ENCODE measurements around the gene UBALD2. TPM values are rescaled to one million over a fixed set of nuclear protein-coding genes. Genes with fewer than 3 reads are reported as not detected.

UBALD2 gene
- polyA plus RNA-seq, 1 of the 3 experiments (the other 2 are of a cell fraction) = 27.0 TPM

DNA sequence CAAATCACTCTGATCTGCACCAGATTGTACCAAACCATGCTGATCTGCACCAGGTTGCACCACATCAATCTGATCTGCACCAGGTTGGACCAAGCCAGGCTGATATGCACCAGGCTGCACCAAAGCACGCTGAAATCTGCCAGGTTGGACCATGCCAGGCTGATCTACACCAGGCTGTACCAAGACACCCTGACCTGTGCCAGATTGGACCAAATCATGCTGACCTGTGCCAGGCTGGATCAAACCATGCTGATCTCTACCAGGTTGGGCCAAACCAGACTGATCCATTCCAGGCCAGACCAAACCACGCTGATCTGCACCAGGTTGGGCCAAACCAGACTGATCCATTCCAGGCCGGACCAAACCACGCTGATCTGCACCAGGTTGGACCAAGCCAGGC lies 27.4 kb downstream of the UBALD2 start:
- H3K4me3 ChIP-seq (ENCODE audit: low read depth in 2 of 2, low read length in 1 of 2) = no peak overlapping the region
- ChIA-PET POLR2A (no interaction called here), CTCF (no interaction called here)
- H3K9me2 ChIP-seq = no peaks in the 10 kb centered on the region
- no peak for TF ChIP-seq RXRA (IDR thresholded peaks at IDR 0.05; ENCODE audit: borderline replicate concordance, low read depth)
- TF ChIP-seq, protein P1, sequence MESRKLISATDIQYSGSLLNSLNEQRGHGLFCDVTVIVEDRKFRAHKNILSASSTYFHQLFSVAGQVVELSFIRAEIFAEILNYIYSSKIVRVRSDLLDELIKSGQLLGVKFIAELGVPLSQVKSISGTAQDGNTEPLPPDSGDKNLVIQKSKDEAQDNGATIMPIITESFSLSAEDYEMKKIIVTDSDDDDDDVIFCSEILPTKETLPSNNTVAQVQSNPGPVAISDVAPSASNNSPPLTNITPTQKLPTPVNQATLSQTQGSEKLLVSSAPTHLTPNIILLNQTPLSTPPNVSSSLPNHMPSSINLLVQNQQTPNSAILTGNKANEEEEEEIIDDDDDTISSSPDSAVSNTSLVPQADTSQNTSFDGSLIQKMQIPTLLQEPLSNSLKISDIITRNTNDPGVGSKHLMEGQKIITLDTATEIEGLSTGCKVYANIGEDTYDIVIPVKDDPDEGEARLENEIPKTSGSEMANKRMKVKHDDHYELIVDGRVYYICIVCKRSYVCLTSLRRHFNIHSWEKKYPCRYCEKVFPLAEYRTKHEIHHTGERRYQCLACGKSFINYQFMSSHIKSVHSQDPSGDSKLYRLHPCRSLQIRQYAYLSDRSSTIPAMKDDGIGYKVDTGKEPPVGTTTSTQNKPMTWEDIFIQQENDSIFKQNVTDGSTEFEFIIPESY (IDR thresholded peaks at IDR 0.05; ENCODE audit: borderline replicate concordance, low read depth) = no peak
- TF ChIP-seq YY1 (IDR thresholded peaks at IDR 0.05; ENCODE audit: low read depth) = no peak
- no peak for TF ChIP-seq POLR2AphosphoS5 (IDR thresholded peaks at IDR 0.05; ENCODE audit: low read depth, low read length)
- TF ChIP-seq GATA2 (CRISPR knock-in tag; IDR thresholded peaks at IDR 0.05) = no peak
- no peak for TF ChIP-seq ELF1 (IDR thresholded peaks at IDR 0.05)
- TF ChIP-seq, protein P2, sequence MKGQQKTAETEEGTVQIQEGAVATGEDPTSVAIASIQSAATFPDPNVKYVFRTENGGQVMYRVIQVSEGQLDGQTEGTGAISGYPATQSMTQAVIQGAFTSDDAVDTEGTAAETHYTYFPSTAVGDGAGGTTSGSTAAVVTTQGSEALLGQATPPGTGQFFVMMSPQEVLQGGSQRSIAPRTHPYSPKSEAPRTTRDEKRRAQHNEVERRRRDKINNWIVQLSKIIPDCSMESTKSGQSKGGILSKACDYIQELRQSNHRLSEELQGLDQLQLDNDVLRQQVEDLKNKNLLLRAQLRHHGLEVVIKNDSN (IDR thresholded peaks at IDR 0.05; ENCODE audit: borderline replicate concordance, low read depth) = no peak
- TF ChIP-seq EP300 (IDR thresholded peaks at IDR 0.05; ENCODE audit: borderline replicate concordance in 1 of 2, low read depth in 1 of 2, low read length in 1 of 2) = no peak
- no peak for TF ChIP-seq TAF1 (IDR thresholded peaks at IDR 0.05; ENCODE audit: borderline replicate concordance, low read depth, low read length)
- no peak for TF ChIP-seq MEF2A (IDR thresholded peaks at IDR 0.05; ENCODE audit: borderline replicate concordance, low read depth)
- TF ChIP-seq FOXJ3 (CRISPR knock-in tag; IDR thresholded peaks at IDR 0.05) = no peak
- TF ChIP-seq FOSL2 (IDR thresholded peaks at IDR 0.05; ENCODE audit: borderline replicate concordance, low read depth) = no peak
- no peak for DNase-seq
- no peaks in the 10 kb centered on the region for H3F3A ChIP-seq (replicated peaks; ENCODE audit: insufficient read depth)
- no peaks in the 10 kb centered on the region for H4K20me1 ChIP-seq (ENCODE audit: insufficient read depth)
- WGBS (ENCODE audit: low lambda C conversion rate) = 100% methylated on average over 2 of the region's 4 CpGs
- H3K4me2 ChIP-seq = no peak overlapping the region
- no peaks in the 10 kb centered on the region for H3K4me1 ChIP-seq (ENCODE audit: control insufficient read depth in 1 of 2, insufficient read depth in 2 of 2, low read depth in 1 of 2, low read length in 1 of 2)
- no peaks in the 10 kb centered on the region for H3K27me3 ChIP-seq (ENCODE audit: insufficient read depth)
- no peak overlapping the region for H3K27ac ChIP-seq (ENCODE audit: low read depth in 2 of 2, low read length in 1 of 2)
- no peaks in the 10 kb centered on the region for H3K9me3 ChIP-seq
- peaks cover 0 to 3% of the 10 kb centered on the region in 2 experiments for H3K36me3 ChIP-seq (replicated peaks in 1 of 2; ENCODE audit: control insufficient read depth in 1 of 2, insufficient read depth in 2 of 2, low read length in 1 of 2)
- no peak overlapping the region for H2AFZ ChIP-seq (ENCODE audit: low read depth)
- no peak overlapping the region for H3K9ac ChIP-seq
- H3K79me2 ChIP-seq (ENCODE audit: insufficient read depth) = no peaks in the 10 kb centered on the region

DNA sequence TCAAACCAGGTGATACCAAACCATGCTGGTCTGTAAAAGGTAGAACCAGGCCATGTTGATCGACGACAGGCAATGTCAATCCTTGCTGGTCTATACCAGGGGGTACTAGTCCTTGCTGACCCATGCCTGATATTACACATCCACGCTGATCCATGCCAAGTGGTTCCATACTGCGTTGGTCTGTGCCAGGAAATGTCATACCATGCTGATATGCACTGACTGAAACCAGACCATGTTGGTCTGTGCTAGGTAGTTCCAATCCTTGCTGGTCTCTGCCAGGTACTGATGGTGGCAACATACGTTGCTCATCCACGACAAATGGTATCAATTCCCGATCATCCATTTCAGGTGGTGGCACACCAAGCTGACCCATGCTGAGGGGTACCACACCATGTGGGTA lies 28.0 kb downstream of the UBALD2 start:
- Histone ChIP-seq H3K4me1 (ENCODE audit: control insufficient read depth in 1 of 2, insufficient read depth in 2 of 2, low read depth in 1 of 2, low read length in 1 of 2) (no peaks in the 10 kb centered on the region), H3K4me3 (ENCODE audit: low read depth in 2 of 2, low read length in 1 of 2) (no peak overlapping the region), H3F3A (replicated peaks; ENCODE audit: insufficient read depth) (no peaks in the 10 kb centered on the region), H4K20me1 (ENCODE audit: insufficient read depth) (no peaks in the 10 kb centered on the region), H2AFZ (ENCODE audit: low read depth) (no peak overlapping the region), H3K36me3 (replicated peaks in 1 of 2; ENCODE audit: control insufficient read depth in 1 of 2, insufficient read depth in 2 of 2, low read length in 1 of 2) (peaks cover 0 to 3% of the 10 kb centered on the region in 2 experiments), H3K9ac (no peak overlapping the region), H3K9me3 (no peaks in the 10 kb centered on the region), H3K27ac (ENCODE audit: low read depth in 2 of 2, low read length in 1 of 2) (no peak overlapping the region), H3K27me3 (ENCODE audit: insufficient read depth) (no peaks in the 10 kb centered on the region), H3K9me2 (no peaks in the 10 kb centered on the region), H3K79me2 (ENCODE audit: insufficient read depth) (no peaks in the 10 kb centered on the region), H3K4me2 (no peak overlapping the region)
- DNase-seq = no peak
- 86% methylated on average over 7 of the region's 7 CpGs for WGBS (ENCODE audit: low lambda C conversion rate)
- CTCF ChIA-PET = interaction anchor here (3.2 to 15.0 kb wide), 3 partner anchors 11 to 104 kb away, joined by 18 to 181 read pairs (median 18); partner anchors contain the start of gene SPHK1
- POLR2A ChIA-PET = no interaction called here
- no peak for TF ChIP-seq GABPA (IDR thresholded peaks at IDR 0.05; ENCODE audit: low read depth)
- TF ChIP-seq FOXJ3 (CRISPR knock-in tag; IDR thresholded peaks at IDR 0.05) = no peak
- no peak for TF ChIP-seq RAD21 (IDR thresholded peaks at IDR 0.05; ENCODE audit: low read length)
- no peak for TF ChIP-seq FOSL2 (IDR thresholded peaks at IDR 0.05; ENCODE audit: borderline replicate concordance, low read depth)
- TF ChIP-seq CHD2 (IDR thresholded peaks at IDR 0.05; ENCODE audit: low read length, partially characterized antibody) = no peak
- TF ChIP-seq, protein P3, sequence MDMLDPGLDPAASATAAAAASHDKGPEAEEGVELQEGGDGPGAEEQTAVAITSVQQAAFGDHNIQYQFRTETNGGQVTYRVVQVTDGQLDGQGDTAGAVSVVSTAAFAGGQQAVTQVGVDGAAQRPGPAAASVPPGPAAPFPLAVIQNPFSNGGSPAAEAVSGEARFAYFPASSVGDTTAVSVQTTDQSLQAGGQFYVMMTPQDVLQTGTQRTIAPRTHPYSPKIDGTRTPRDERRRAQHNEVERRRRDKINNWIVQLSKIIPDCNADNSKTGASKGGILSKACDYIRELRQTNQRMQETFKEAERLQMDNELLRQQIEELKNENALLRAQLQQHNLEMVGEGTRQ (IDR thresholded peaks at IDR 0.05; ENCODE audit: borderline replicate concordance, low read depth, low read length) = no peak
- TF ChIP-seq SMC3 (IDR thresholded peaks at IDR 0.05; ENCODE audit: low read depth, low read length) = no peak
- TF ChIP-seq NRF1 (IDR thresholded peaks at IDR 0.05; ENCODE audit: low read depth, low read length) = no peak
- TF ChIP-seq, protein P4, sequence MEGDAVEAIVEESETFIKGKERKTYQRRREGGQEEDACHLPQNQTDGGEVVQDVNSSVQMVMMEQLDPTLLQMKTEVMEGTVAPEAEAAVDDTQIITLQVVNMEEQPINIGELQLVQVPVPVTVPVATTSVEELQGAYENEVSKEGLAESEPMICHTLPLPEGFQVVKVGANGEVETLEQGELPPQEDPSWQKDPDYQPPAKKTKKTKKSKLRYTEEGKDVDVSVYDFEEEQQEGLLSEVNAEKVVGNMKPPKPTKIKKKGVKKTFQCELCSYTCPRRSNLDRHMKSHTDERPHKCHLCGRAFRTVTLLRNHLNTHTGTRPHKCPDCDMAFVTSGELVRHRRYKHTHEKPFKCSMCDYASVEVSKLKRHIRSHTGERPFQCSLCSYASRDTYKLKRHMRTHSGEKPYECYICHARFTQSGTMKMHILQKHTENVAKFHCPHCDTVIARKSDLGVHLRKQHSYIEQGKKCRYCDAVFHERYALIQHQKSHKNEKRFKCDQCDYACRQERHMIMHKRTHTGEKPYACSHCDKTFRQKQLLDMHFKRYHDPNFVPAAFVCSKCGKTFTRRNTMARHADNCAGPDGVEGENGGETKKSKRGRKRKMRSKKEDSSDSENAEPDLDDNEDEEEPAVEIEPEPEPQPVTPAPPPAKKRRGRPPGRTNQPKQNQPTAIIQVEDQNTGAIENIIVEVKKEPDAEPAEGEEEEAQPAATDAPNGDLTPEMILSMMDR (IDR thresholded peaks at IDR 0.05) = no peak
- no peak for TF ChIP-seq POLR2AphosphoS5 (IDR thresholded peaks at IDR 0.05; ENCODE audit: low read depth, low read length)
- TF ChIP-seq, protein P1 (IDR thresholded peaks at IDR 0.05; ENCODE audit: borderline replicate concordance, low read depth) = no peak
- TF ChIP-seq TAF1 (IDR thresholded peaks at IDR 0.05; ENCODE audit: borderline replicate concordance, low read depth, low read length) = no peak
- TF ChIP-seq MEF2A (IDR thresholded peaks at IDR 0.05; ENCODE audit: borderline replicate concordance, low read depth) = no peak
